HL-60 (cell line): ENCODE results near the gene LY6G6D.

Source experiments
- DNase-seq, 2 experiments: peaks; one replicate each; pipeline ENCODE4 v3.0.0-alpha.2; 2010 to 2020; ENCODE audit warnings: low read depth in 1 of 2, low spot score in 1 of 2
- H3K27ac ChIP-seq: fragments of 250-450 bp; sonication (Bioruptor Pico); replicated peaks from 2 replicates; pipeline ENCODE4 v1.5.1; 2020; ENCODE audit warnings: mild to moderate bottlenecking, moderate library complexity
- H3K27me3 ChIP-seq: fragments of 250-450 bp; sonication (Bioruptor Pico); 2 replicates; pipeline ENCODE4 v1.5.1; 2021; ENCODE audit warnings: mild to moderate bottlenecking, moderate library complexity; ENCODE audit not compliant: insufficient read depth, poor library complexity, severe bottlenecking
- H3K4me3 ChIP-seq: replicated peaks from 2 replicates; pipeline ENCODE4 v1.5.1; 2011; ENCODE audit warnings: mild to moderate bottlenecking, control low read depth, low read length; ENCODE audit not compliant: insufficient read depth
- GABPA ChIP-seq: IDR thresholded peaks from 2 replicates; pipeline ENCODE4 v1.6.1; 2012; ENCODE audit warnings: low read depth
- POLR2AphosphoS5 ChIP-seq: IDR thresholded peaks from 2 replicates; pipeline ENCODE4 v1.6.1; 2012; ENCODE audit warnings: low read depth
- SPI1 ChIP-seq: IDR thresholded peaks from 2 replicates; pipeline ENCODE4 v1.6.1; 2012; ENCODE audit warnings: low read depth, mild to moderate bottlenecking, borderline replicate concordance
- TF ChIP-seq, protein P1 (sequence below): IDR thresholded peaks from one replicate; pipeline ENCODE4 v1.5.1; 2011; ENCODE audit warnings: low read length, control low read depth, inconsistent platforms; ENCODE audit not compliant: insufficient read depth
- TF ChIP-seq, protein P2 (sequence below): IDR thresholded peaks from 2 replicates; pipeline ENCODE4 v1.6.1; 2012; ENCODE audit warnings: low read depth; ENCODE audit not compliant: insufficient replicate concordance

Gene LY6G6D

DNA sequence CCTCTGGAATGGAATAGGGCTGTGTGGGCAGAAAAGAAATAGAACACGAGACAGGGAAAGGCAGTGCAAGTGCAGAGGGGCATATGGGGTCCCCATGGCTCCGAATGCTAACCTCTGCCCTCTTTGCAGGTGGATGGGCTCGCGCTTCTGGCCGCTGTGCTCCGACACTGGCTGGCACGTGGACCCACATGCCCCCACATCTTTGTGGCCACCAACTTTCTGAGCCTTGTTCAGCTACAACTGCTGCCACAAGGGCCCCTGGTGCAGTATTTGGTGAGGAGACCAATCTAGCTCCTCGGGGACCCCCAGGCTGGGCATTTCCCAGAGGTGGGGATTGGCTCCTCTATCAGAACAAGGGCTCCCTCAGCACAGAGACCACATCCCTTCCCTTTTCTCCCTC is 46.2 kb downstream of the LY6G6D start:
- TF ChIP-seq, protein P1, sequence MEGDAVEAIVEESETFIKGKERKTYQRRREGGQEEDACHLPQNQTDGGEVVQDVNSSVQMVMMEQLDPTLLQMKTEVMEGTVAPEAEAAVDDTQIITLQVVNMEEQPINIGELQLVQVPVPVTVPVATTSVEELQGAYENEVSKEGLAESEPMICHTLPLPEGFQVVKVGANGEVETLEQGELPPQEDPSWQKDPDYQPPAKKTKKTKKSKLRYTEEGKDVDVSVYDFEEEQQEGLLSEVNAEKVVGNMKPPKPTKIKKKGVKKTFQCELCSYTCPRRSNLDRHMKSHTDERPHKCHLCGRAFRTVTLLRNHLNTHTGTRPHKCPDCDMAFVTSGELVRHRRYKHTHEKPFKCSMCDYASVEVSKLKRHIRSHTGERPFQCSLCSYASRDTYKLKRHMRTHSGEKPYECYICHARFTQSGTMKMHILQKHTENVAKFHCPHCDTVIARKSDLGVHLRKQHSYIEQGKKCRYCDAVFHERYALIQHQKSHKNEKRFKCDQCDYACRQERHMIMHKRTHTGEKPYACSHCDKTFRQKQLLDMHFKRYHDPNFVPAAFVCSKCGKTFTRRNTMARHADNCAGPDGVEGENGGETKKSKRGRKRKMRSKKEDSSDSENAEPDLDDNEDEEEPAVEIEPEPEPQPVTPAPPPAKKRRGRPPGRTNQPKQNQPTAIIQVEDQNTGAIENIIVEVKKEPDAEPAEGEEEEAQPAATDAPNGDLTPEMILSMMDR, result no peak
- TF ChIP-seq POLR2AphosphoS5 (no peak), GABPA (no peak), SPI1 (no peak)
- TF ChIP-seq, protein P2, sequence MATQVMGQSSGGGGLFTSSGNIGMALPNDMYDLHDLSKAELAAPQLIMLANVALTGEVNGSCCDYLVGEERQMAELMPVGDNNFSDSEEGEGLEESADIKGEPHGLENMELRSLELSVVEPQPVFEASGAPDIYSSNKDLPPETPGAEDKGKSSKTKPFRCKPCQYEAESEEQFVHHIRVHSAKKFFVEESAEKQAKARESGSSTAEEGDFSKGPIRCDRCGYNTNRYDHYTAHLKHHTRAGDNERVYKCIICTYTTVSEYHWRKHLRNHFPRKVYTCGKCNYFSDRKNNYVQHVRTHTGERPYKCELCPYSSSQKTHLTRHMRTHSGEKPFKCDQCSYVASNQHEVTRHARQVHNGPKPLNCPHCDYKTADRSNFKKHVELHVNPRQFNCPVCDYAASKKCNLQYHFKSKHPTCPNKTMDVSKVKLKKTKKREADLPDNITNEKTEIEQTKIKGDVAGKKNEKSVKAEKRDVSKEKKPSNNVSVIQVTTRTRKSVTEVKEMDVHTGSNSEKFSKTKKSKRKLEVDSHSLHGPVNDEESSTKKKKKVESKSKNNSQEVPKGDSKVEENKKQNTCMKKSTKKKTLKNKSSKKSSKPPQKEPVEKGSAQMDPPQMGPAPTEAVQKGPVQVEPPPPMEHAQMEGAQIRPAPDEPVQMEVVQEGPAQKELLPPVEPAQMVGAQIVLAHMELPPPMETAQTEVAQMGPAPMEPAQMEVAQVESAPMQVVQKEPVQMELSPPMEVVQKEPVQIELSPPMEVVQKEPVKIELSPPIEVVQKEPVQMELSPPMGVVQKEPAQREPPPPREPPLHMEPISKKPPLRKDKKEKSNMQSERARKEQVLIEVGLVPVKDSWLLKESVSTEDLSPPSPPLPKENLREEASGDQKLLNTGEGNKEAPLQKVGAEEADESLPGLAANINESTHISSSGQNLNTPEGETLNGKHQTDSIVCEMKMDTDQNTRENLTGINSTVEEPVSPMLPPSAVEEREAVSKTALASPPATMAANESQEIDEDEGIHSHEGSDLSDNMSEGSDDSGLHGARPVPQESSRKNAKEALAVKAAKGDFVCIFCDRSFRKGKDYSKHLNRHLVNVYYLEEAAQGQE, result no peak
- no peak overlapping the region for H3K27ac ChIP-seq

DNA sequence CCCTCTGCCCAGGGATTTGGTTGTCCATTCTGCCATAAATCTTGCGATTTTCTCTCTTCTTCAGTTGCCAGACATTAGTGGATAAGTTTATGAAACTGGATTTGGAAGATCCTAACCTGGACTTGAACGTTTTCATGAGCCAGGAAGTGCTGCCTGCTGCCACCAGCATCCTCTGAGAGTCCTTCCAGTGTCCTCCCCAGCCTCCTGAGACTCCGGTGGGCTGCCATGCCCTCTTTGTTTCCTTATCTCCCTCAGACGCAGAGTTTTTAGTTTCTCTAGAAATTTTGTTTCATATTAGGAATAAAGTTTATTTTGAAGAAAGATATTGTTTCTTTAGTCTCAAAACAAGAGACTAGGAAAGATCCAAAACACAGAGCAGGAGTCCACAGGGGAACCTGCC is 47.2 kb downstream of the LY6G6D start, which contains the start of gene SAPCD1:
Gene SAPCD1 (plus strand): TSS at position 301 of the 400 bp plus-strand sequence. CDS start 399 bp downstream, outside the sequence.
- H3K27ac ChIP-seq, result no peak within 1 kb of the TSS
- no peaks in the 10 kb centered on the region for H3K27me3 ChIP-seq
- no peak for TF ChIP-seq GABPA
- TF ChIP-seq, protein P1, result no peak
- no peak for TF ChIP-seq POLR2AphosphoS5
- TF ChIP-seq, protein P2, result no peak
- H3K4me3 ChIP-seq, result no peak within 1 kb of the TSS
- no peak for DNase-seq

More for the DNA sequence above, 46.2 kb downstream of the LY6G6D start:
- no peak for DNase-seq
- Histone ChIP-seq H3K27me3 (no peaks in the 10 kb centered on the region), H3K4me3 (no peak overlapping the region)

DNA sequence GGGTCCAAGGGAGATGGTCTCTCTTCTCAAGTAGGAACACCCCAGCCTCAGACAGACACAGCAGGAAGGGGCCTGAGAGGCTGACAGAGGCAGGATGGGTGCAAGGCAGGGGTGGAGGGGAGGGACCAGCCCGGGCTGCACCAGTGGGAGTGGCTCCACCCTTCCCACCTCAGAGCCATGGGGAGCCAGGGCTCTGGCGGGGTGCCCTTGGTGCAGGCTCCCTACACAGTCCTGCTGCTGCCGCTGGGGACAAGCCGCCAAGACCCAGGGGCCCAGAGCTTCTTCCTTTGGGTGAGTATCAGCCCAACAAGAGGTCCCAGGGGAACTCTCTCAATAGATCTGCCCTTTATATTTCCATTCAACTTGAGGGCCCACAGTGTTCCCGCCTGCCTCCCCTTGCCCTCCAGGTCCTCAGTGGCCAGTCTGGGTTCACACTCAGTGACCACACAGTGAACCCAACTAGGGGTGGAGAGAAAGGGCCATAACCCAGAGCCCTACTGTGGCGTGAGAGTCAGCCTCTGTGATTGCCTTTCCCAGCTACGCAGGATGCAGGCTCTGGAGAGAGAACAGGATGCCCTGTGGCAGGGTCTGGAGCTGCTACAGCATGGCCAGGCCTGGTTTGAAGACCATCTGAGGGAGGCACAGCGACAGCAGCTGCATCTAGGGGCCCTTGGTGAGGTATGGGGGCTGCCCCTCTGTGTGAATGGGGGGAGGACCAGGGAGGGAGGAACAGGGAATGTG is 47.9 kb downstream of the LY6G6D start:
- Histone ChIP-seq H3K4me3 (no peak overlapping the region), H3K27me3 (no peaks in the 10 kb centered on the region), H3K27ac (no peak overlapping the region)
- TF ChIP-seq POLR2AphosphoS5, result no peak
- TF ChIP-seq GABPA, result no peak
- TF ChIP-seq SPI1, result no peak
- TF ChIP-seq, protein P1, result no peak
- TF ChIP-seq, protein P2, result no peak
- no peak for DNase-seq
